Common myeloid progenitor, CD34-positive (primary cell): ENCODE data around the gene SYNJ2.

Experiments used
- CTCF ChIA-PET: fragments of 350-600 bp; sonication (Branson Sonifier 250); formaldehyde crosslinking; loops from one replicate; lab custom pipeline; 2021; ENCODE audit warnings: antibody characterized with exemption; lab: Charles Lee
- POLR2A ChIA-PET: fragments of 350-600 bp; sonication (Branson Sonifier 250); formaldehyde crosslinking; loops from one replicate; lab custom pipeline; 2021; ENCODE audit warnings: antibody characterized with exemption; lab: Charles Lee
- DNase-seq, 3 donors: peaks; one replicate each; pipeline versions ENCODE4 v3.0.0 to v3.0.0-alpha.2; 2013
- H3K27ac ChIP-seq, 2 experiments: 1 replicate in 1 of 2; 2 replicates in 1 of 2; pipeline ENCODE4 v1.7.0; 2013; ENCODE audit warnings: inconsistent platforms in 2 of 2, low read length in 2 of 2, mild to moderate bottlenecking in 2 of 2, low read depth in 1 of 2, moderate library complexity in 1 of 2; ENCODE audit not compliant: severe bottlenecking in 2 of 2, insufficient read depth in 1 of 2, poor library complexity in 1 of 2
- H3K27me3 ChIP-seq, 5 experiments: replicated peaks in 2 of 5; 1 replicate in 3 of 5; 2 replicates in 2 of 5; pipeline versions ENCODE4 v1.6.1 to v1.7.0; 2013; ENCODE audit warnings: low read length in 4 of 5, mild to moderate bottlenecking in 2 of 5, moderate library complexity in 2 of 5, inconsistent platforms in 1 of 5; ENCODE audit not compliant: insufficient read depth in 5 of 5, control insufficient read depth in 4 of 5
- H3K36me3 ChIP-seq, 4 experiments: 1 replicate in 2 of 4; 2 replicates in 2 of 4; pipeline versions ENCODE4 v1.6.1 to v1.7.0; 2013; ENCODE audit warnings: low read length in 3 of 4, control low read depth in 1 of 4, mild to moderate bottlenecking in 1 of 4; ENCODE audit not compliant: control insufficient read depth in 4 of 4, insufficient read depth in 4 of 4
- H3K4me1 ChIP-seq, 4 experiments: 1 replicate in 3 of 4; 2 replicates in 1 of 4; pipeline versions ENCODE4 v1.6.1 to v1.7.1; 2013; ENCODE audit warnings: low read length in 3 of 4, mild to moderate bottlenecking in 3 of 4, control low read depth in 1 of 4, inconsistent platforms in 1 of 4, moderate library complexity in 1 of 4; ENCODE audit not compliant: control insufficient read depth in 4 of 4, insufficient read depth in 4 of 4; ENCODE audit errors: control extremely low read depth in 1 of 4
- H3K4me3 ChIP-seq, 7 experiments: 1 replicate in 4 of 7; 2 replicates in 3 of 7; pipeline versions ENCODE4 v1.5.1 to v1.7.0; 2013; ENCODE audit warnings: mild to moderate bottlenecking in 7 of 7, low read length in 6 of 7, moderate library complexity in 6 of 7, inconsistent platforms in 2 of 7, low read depth in 2 of 7, control low read depth in 1 of 7; ENCODE audit not compliant: insufficient read depth in 4 of 7, control insufficient read depth in 1 of 7; ENCODE audit errors: extremely low read depth in 1 of 7
- H3K9me3 ChIP-seq, 5 experiments: 1 replicate in 4 of 5; 2 replicates in 1 of 5; pipeline versions ENCODE4 v1.6.1 to v1.7.1; 2013; ENCODE audit warnings: low read length in 4 of 5, mild to moderate bottlenecking in 2 of 5, inconsistent platforms in 1 of 5, low read depth in 1 of 5, moderate library complexity in 1 of 5; ENCODE audit not compliant: control insufficient read depth in 4 of 5, insufficient read depth in 2 of 5; ENCODE audit errors: control extremely low read depth in 1 of 5
- WGBS: methylation state at CpG from one replicate; pipeline ENCODE4 v1.1.5; 2013; ENCODE audit not compliant: insufficient coverage; 5-methylcytosine and 5-hydroxymethylcytosine counted together

The SYNJ2 gene

GRCh38 chr6:158042245-158042798 is 60.7 kb downstream of the SYNJ2 start:
- Histone ChIP-seq H3K27me3 (no peaks in the 10 kb centered on the region), H3K4me1 (peaks cover 2 to 42% (median 36%) of the 10 kb centered on the region in 4 experiments), H3K36me3 (peaks cover 0 to 14% (median 12%) of the 10 kb centered on the region in 4 experiments), H3K4me3 (no peak overlapping the region), H3K27ac (peak overlapping the region in 1 of 2 experiments; percentile 45), H3K9me3 (no peaks in the 10 kb centered on the region)
- 95% methylated on average over 14 of the region's 16 CpGs for WGBS
- POLR2A ChIA-PET = no interaction called here
- DNase-seq = peak; percentile 16 to 51 (median 38)
- CTCF ChIA-PET = interaction anchor here (0.8 to 10.4 kb wide), 8 partner anchors 11 to 93 kb away, joined by 3 to 77 read pairs (median 5); no protein-coding TSS in a partner anchor

GRCh38 chr6:158043008-158043407 is 61.3 kb downstream of the SYNJ2 start:
- Histone ChIP-seq H3K27ac (no peak overlapping the region), H3K36me3 (peaks cover 0 to 16% (median 12%) of the 10 kb centered on the region in 4 experiments), H3K27me3 (no peaks in the 10 kb centered on the region), H3K9me3 (no peaks in the 10 kb centered on the region), H3K4me3 (no peak overlapping the region), H3K4me1 (peaks cover 2 to 42% (median 35%) of the 10 kb centered on the region in 4 experiments)
- 96% methylated on average over 19 of the region's 20 CpGs for WGBS
- ChIA-PET POLR2A (no interaction called here), CTCF (interaction anchor here (1.1 to 10.4 kb wide), 5 partner anchors 12 to 28 kb away, joined by 3 to 77 read pairs (median 15); no protein-coding TSS in a partner anchor)
- no peak for DNase-seq

- DNase-seq = no peak
- CTCF ChIA-PET = interaction anchor here (1.7 to 10.4 kb wide), 5 partner anchors 12 to 27 kb away, joined by 4 to 77 read pairs (median 15); no protein-coding TSS in a partner anchor
- WGBS = 97% methylated on average over 31 of the region's 31 CpGs
- no peaks in the 10 kb centered on the region for H3K27me3 ChIP-seq
- H3K36me3 ChIP-seq = peaks cover 0 to 17% (median 11%) of the 10 kb centered on the region in 4 experiments
- no peaks in the 10 kb centered on the region for H3K9me3 ChIP-seq
- H3K4me1 ChIP-seq = peaks cover 2 to 37% (median 30%) of the 10 kb centered on the region in 4 experiments
- H3K4me3 ChIP-seq = no peak overlapping the region
- POLR2A ChIA-PET = no interaction called here
- H3K27ac ChIP-seq = no peak overlapping the region
Measured at GRCh38 chr6:158043586-158044524, 62.2 kb downstream of the SYNJ2 start.

GRCh38 chr6:158044525-158044888 is 62.8 kb downstream of the SYNJ2 start:
- no peak overlapping the region for H3K4me3 ChIP-seq
- H3K27me3 ChIP-seq = no peaks in the 10 kb centered on the region
- H3K9me3 ChIP-seq = no peaks in the 10 kb centered on the region
- ChIA-PET POLR2A (no interaction called here), CTCF (interaction anchor here (1.7 to 10.4 kb wide), 5 partner anchors 13 to 26 kb away, joined by 4 to 77 read pairs (median 15); no protein-coding TSS in a partner anchor)
- WGBS = 100% methylated on average over 3 of the region's 6 CpGs
- DNase-seq = no peak
- peaks cover 0 to 17% (median 10%) of the 10 kb centered on the region in 4 experiments for H3K36me3 ChIP-seq
- no peak overlapping the region for H3K27ac ChIP-seq
- peaks cover 2 to 32% (median 24%) of the 10 kb centered on the region in 4 experiments for H3K4me1 ChIP-seq

GRCh38 chr6:158046201-158047126 is 64.8 kb downstream of the SYNJ2 start:
- 94% methylated on average over 15 of the region's 20 CpGs for WGBS
- Histone ChIP-seq H3K4me3 (no peak overlapping the region), H3K36me3 (peaks cover 0 to 22% (median 16%) of the 10 kb centered on the region in 4 experiments), H3K27me3 (no peaks in the 10 kb centered on the region), H3K9me3 (no peaks in the 10 kb centered on the region), H3K4me1 (peaks cover 0 to 13% (median 4%) of the 10 kb centered on the region in 4 experiments), H3K27ac (no peak overlapping the region)
- DNase-seq = no peak
- CTCF ChIA-PET = interaction anchor here (1.1 to 6.2 kb wide), 6 partner anchors 10 to 173 kb away, joined by 3 to 34 read pairs (median 4); no protein-coding TSS in a partner anchor
- POLR2A ChIA-PET = no interaction called here

GRCh38 chr6:158047127-158047518 is 65.5 kb downstream of the SYNJ2 start:
- no peak overlapping the region for H3K27ac ChIP-seq
- ChIA-PET POLR2A (interaction anchor here (0.6 kb wide), 1 partner anchor 19 kb away, joined by 3 read pairs; no protein-coding TSS in a partner anchor), CTCF (interaction anchor here (1.3 to 6.2 kb wide), 7 partner anchors 9 to 732 kb away, joined by 3 to 41 read pairs (median 6); no protein-coding TSS in a partner anchor)
- no peaks in the 10 kb centered on the region for H3K27me3 ChIP-seq
- H3K36me3 ChIP-seq = peaks cover 0 to 23% (median 17%) of the 10 kb centered on the region in 4 experiments
- peak in 2 of 3 donors; percentile 62 to 77 for DNase-seq
- H3K4me3 ChIP-seq = no peak overlapping the region
- 86% methylated on average over 10 of the region's 10 CpGs for WGBS
- H3K4me1 ChIP-seq = peaks cover 0 to 12% (median 0%) of the 10 kb centered on the region in 4 experiments
- H3K9me3 ChIP-seq = no peaks in the 10 kb centered on the region
